HG03565 (cell line): ENCODE measurements around the gene OR5T3.
"Not testable (repeated sequence)": the region's sequence is repeated elsewhere in the genome, so short reads cannot be mapped to it uniquely, and the experiment has no call there.

Experiments used
- ATAC-seq: cut with Tn5 transposase; IDR thresholded peaks from one replicate; pipeline ENCODE4 v1.9.1; 2021; ENCODE audit warnings: mild to moderate bottlenecking, moderate library complexity; ENCODE audit not compliant: unreplicated experiment

OR5T3 gene

DNA sequence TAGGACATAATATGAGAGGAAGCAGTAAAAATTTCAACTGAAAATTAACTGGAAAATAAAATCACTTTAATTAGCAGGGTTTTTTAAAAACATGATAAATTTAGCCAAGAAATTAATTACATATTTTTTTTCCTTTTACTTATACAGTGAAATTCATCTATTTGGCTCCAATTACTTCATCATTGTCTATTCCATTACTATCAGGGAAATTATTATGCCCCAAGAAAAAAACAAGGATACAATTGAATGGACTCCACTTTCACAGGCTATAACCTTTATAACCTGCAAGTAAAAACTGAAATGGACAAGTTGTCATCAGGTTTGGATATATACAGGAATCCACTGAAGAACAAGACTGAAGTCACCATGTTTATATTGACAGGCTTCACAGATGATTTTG lies at the start of gene OR5T3:
TSS of gene OR5T3 (plus strand) at position 301 of the 400 bp plus-strand sequence. CDS start at position 301, 0 bp downstream.
- ATAC-seq: no peak

DNA sequence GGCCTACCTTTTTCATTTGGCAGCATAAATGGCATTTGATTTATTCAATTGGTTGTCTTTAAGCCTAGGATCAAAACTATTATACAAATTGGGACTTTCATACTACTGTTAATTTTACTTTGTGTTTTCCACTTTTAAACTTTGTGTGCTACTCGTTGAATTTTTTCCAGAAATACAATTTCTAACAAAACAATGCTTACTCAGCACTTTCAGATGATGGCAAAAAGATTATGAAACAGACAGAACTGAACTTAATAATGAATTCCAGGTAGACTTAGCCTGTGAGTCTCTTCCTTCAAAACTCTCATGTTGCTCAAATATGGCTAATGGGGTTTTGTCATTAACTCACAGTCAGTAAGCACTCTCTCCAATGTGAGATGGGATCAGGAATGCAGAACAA lies 44.3 kb upstream of the OR5T3 start:
- ATAC-seq: no peak

DNA sequence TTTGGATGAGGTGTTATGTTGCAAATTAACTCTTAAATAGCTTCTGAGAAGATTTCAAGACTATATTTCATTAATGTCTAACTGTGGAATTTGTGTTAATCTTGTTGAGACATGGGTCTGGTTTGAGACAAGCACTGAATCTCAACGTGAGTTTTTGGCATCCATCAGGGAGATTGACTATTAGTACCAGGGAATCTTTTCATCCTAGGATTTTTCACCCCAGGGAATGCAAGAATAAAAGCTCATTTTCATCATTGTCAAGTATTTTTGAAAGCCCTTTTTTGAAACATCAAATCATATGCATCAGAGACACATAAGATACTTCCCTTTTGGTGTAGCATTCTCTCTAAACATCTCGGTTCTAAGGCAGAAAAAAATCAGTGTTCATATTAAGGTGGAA lies 37.5 kb upstream of the OR5T3 start:
- ATAC-seq: no peak

DNA sequence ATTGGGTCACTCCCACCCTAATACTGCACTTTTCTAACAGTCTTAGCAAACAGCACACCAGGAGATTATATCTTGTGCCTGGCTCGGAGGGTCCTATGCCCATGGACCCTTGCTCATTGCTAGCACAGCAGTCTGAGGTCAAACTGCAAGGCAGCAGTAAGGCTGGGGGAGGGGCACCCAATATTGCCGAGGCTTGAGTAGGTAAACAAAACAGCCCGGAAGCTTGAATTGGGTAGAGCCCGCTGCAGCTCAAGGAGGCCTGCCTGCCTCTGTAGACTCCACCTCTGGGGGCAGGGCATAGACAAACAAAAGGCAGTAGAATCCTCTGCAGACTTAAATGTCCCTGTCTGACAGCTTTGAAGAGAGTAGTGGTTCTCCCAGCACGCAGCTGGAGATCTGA lies 32.3 kb upstream of the OR5T3 start:
- ATAC-seq: not testable (repeated sequence)

DNA sequence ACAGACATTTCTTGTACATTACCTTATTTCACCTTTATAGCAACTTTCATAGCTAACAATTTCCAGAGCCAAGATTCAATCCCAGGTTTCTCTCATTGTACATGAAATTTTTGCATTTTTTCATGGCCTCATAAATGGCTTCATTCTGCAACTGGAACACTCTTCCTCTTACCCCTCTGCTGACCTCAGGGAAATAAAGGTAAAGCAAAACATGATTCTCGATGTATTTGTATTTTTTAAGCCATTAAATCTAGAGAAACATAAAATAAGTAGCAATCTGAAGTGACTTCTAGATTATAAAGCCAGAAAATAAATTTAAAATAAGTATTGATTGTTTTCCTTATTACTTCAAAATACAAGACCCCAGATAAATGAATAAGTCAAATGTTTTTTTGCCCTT lies 17.9 kb upstream of the OR5T3 start, which contains the start of gene OR5T2:
TSS of gene OR5T2 (minus strand) at position 101 of the 400 bp plus-strand sequence. CDS start 1,193 bp downstream, outside the sequence.
- no peak for ATAC-seq

DNA sequence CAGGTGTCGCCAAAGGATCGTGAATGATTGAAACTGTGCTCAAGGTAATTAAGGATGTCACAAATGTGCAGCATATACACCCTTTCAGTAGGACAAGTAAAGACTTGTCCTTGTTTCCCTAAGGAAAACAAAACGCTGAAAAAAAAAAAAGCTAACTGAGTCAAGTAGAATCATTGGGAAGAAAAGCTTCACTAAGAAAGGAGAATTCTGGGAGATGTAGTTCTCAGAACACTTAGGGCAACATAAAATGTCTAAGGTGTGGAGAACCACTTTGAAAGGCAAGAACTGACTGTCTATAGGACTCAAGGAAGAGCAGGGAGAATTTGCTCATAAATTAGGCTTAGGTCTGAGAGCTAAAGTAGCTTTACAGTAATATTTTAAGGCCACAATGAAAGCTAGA lies 19.0 kb downstream of the OR5T3 start:
- ATAC-seq: no peak

DNA sequence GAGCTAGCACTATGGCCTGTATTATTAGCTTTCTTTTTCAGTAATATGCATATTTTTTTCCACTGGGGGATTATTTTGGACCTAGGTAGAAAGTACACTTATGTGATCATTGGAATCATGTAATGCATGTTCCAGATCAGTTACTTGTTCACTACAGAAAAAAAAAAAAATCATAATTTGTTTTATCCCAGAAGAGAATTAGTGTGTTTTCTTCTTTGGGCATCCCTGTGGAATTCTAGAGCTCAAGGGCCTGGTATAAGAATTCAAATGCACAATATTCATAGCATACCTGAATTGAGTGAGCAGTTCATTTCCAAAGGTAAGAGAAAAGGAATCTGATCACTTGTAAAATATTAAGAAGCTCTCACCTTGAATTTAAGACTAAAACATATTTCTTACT lies 21.8 kb downstream of the OR5T3 start, which contains the start of gene OR5T1:
TSS of gene OR5T1 (plus strand) at position 301 of the 400 bp plus-strand sequence. CDS start 1,485 bp downstream, outside the sequence.
- no peak for ATAC-seq

DNA sequence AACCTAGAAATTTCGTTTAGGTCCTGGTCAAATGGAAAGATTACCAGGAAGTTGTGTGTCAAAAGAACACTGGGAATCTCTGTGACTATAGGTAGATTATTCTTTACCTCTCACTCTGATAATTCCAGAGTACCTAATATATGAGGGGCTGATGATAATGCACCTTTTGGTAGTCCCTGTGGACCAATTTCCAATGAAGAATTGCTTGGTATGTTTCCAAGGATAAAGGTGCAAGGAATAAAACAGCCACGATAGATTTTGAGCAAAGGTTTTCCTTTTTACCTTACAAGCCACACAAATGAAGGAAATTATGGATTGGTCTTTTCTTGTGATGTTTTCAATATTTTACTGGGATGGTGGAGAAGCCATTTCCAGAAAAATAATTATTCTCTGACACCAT lies 40.1 kb downstream of the OR5T3 start, which contains the start of gene OR8H1:
TSS of gene OR8H1 (minus strand) at position 101 of the 400 bp plus-strand sequence. CDS start 1,192 bp downstream, outside the sequence.
- ATAC-seq: no peak

DNA sequence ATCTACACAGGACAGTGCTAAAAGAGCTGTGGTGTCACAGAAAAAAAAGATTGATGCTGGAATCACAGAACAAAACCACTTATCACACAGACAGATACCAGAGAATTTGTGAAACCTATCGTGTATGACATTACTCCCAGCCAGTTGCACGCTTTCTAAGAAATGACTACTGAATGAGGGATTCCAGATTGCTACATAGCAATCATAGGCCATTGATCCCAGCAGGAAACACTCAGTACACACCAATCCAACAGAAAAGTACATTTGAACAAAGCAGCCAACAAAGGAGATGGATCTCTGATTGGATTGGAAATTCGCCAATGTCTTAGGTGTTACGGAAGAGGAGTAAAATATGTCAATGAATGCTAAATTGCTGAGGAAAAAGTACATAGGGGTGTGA lies 44.8 kb downstream of the OR5T3 start:
- ATAC-seq: no peak
